SU-DHL-6 (cell line): ENCODE results near the gene ACADS.

Source experiments
- CTCF ChIP-seq: fragments of 200-600 bp; sonication (generic); IDR thresholded peaks from one replicate; pipeline ENCODE4 v1.5.1; 2017; ENCODE audit warnings: antibody characterized with exemption, mild to moderate bottlenecking, low read length, moderate library complexity; ENCODE audit not compliant: insufficient read depth, poor library complexity, severe bottlenecking
- EZH2phosphoT487 ChIP-seq: fragments of 200-600 bp; sonication (generic), shearing (Covaris generic); conservative IDR thresholded peaks from 2 replicates; pipeline ENCODE4 v1.6.1; 2018; ENCODE audit warnings: mild to moderate bottlenecking, antibody characterized with exemption, low read length, moderate library complexity, mixed read lengths

GRCh38 chr12:120736404-120737331, 11.0 kb downstream of the ACADS start:
- no peak for TF ChIP-seq CTCF
- no peak for TF ChIP-seq EZH2phosphoT487
